HepG2 (cell line): ENCODE data around the gene KRTAP12-1. TPM values are rescaled to one million over a fixed set of nuclear protein-coding genes. Genes with fewer than 3 reads are reported as not detected.

Experiments used
- ATAD3A ChIP-seq: sonication (generic); formaldehyde crosslinking; IDR thresholded peaks from 2 replicates; pipeline ENCODE4 v1.4.0; 2020; ENCODE audit warnings: missing genetic modification reagents
- KDM2A ChIP-seq: sonication (generic); formaldehyde crosslinking; IDR thresholded peaks from 2 replicates; pipeline ENCODE4 v1.4.0; 2020; ENCODE audit warnings: low read depth, missing genetic modification reagents, borderline replicate concordance
- NRL ChIP-seq: sonication (generic); formaldehyde crosslinking; IDR thresholded peaks from 2 replicates; pipeline ENCODE4 v1.5.0; 2020; ENCODE audit warnings: missing genetic modification reagents, mild to moderate bottlenecking, moderate library complexity, borderline replicate concordance
- POLR2G ChIP-seq: fragments of 200-400 bp; formaldehyde crosslinking; IDR thresholded peaks from 2 replicates; pipeline ENCODE4 v1.6.1; 2018; ENCODE audit warnings: mild to moderate bottlenecking, low read depth, low read length, moderate library complexity
- REXO4 ChIP-seq: sonication (generic); formaldehyde crosslinking; IDR thresholded peaks from 2 replicates; pipeline ENCODE4 v1.8.0; 2022; ENCODE audit warnings: missing genetic modification reagents, mild to moderate bottlenecking, borderline replicate concordance
- SP4 ChIP-seq: sonication (generic); formaldehyde crosslinking; IDR thresholded peaks from 2 replicates; pipeline ENCODE4 v1.8.1; 2023; ENCODE audit warnings: mild to moderate bottlenecking, missing genetic modification reagents
- TCF12 ChIP-seq, 2 experiments: fragments of 450-650 bp in 1 of 2; sonication (generic) in 1 of 2; formaldehyde crosslinking in 1 of 2; IDR thresholded peaks; 2 replicates each; pipeline versions ENCODE4 v1.6.1 to v1.8.0; 2017 to 2022; ENCODE audit warnings: antibody characterized with exemption in 1 of 2, mild to moderate bottlenecking in 1 of 2, missing genetic modification reagents in 1 of 2, moderate library complexity in 1 of 2
- TOPORS ChIP-seq: sonication (generic); formaldehyde crosslinking; IDR thresholded peaks from 2 replicates; pipeline ENCODE4 v1.8.0; 2023; ENCODE audit warnings: mild to moderate bottlenecking, missing genetic modification reagents
- ZBTB43 ChIP-seq: sonication (generic); formaldehyde crosslinking; conservative IDR thresholded peaks from 2 replicates; pipeline ENCODE4 v1.4.0; 2020; ENCODE audit warnings: missing genetic modification reagents
- ZFP62 ChIP-seq: sonication (generic); formaldehyde crosslinking; IDR thresholded peaks from 2 replicates; pipeline ENCODE4 v1.4.0; 2020; ENCODE audit warnings: missing genetic modification reagents
- ZNF142 ChIP-seq: sonication (generic); formaldehyde crosslinking; IDR thresholded peaks from 2 replicates; pipeline ENCODE4 v1.4.0; 2020; ENCODE audit warnings: missing genetic modification reagents
- ZNF704 ChIP-seq: sonication (generic); formaldehyde crosslinking; IDR thresholded peaks from 2 replicates; pipeline ENCODE4 v1.8.1; 2023; ENCODE audit warnings: mild to moderate bottlenecking, inconsistent platforms, moderate library complexity, missing genetic modification reagents, borderline replicate concordance
- polyA plus RNA-seq, 8 experiments: library from polyadenylated mRNA; depleted of rRNA in 3 of 8; stranded (reverse) in 7 of 8; unstranded in 1 of 8; fragments of >200 nt; fragmentation: Illumina TruSeq in 4 of 8; extraction: Trizol in 4 of 8; gene quantifications; 2 replicates each; pipeline versions ENCODE4 v1.2.1 to v1.2.3, GENCODE V29; 2011 to 2016; ENCODE audit warnings: low read depth in 4 of 8, missing spikeins in 1 of 8, mixed read lengths in 1 of 8; ENCODE audit not compliant: insufficient read depth in 1 of 8
- total RNA-seq, 5 experiments: library from RNA; depleted of rRNA; stranded (reverse); fragments of >200 nt; fragmentation: Illumina TruSeq; extraction: Trizol; gene quantifications; 2 replicates each; pipeline ENCODE4 v1.2.3, GENCODE V29; 2016; ENCODE audit warnings: low read depth in 1 of 5
- TF ChIP-seq, protein P1 (sequence below): sonication (generic); formaldehyde crosslinking; IDR thresholded peaks from 2 replicates; pipeline ENCODE4 v1.4.0; 2020; ENCODE audit warnings: missing genetic modification reagents, borderline replicate concordance
- TF ChIP-seq, protein P2 (sequence below): sonication (generic); formaldehyde crosslinking; conservative IDR thresholded peaks from 2 replicates; pipeline ENCODE4 v1.8.0; 2022; ENCODE audit warnings: mild to moderate bottlenecking, moderate library complexity, missing genetic modification reagents
- TF ChIP-seq, protein P3 (sequence below): sonication (generic); formaldehyde crosslinking; IDR thresholded peaks from 2 replicates; pipeline ENCODE4 v1.4.0; 2020; ENCODE audit warnings: missing genetic modification reagents

The KRTAP12-1 gene
- total and polyA plus RNA-seq, 2 of the 13 experiments (the other 11 are each of a cell fraction or from before 2014, with no cell fraction given), result not detected

DNA sequence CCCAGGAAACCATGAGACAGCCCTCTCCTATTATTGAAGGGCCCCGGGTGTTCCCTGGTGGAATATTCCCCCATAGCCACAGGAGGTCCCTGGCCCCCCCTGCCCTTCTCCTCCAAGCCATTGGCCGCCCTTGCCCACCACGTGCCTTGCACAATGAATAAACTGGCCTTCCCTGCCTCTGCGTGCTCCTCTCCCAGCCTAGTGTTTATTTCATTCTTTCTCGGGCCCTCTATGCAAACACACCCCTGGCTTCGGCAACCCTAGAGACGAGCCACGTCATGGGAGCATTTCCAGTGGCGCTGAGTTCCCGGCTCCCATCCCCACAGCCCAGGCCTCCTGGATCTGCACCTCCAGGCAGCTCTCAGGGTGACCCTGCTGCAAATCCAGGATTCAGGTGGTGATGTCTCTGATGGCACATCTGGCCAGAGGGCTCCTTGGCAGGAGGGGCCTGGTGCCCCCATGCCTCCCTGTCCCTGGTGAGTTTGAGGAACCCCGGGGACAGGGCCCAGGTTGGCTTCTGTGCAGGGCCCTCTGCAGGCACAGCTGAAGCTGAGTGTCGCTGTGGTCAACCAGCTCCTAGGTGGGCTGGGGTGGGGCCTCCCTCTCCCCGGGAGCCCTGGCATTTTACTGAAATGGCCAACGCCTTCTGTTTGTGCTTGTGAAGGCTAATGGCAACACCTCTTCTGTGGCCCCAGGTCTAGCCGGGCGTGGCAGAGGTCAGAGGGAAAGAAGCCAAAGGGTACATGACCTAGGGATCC is 21.2 kb upstream of the KRTAP12-1 start (continued):
- TF ChIP-seq, protein P1, sequence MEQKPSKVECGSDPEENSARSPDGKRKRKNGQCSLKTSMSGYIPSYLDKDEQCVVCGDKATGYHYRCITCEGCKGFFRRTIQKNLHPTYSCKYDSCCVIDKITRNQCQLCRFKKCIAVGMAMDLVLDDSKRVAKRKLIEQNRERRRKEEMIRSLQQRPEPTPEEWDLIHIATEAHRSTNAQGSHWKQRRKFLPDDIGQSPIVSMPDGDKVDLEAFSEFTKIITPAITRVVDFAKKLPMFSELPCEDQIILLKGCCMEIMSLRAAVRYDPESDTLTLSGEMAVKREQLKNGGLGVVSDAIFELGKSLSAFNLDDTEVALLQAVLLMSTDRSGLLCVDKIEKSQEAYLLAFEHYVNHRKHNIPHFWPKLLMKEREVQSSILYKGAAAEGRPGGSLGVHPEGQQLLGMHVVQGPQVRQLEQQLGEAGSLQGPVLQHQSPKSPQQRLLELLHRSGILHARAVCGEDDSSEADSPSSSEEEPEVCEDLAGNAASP, result no peak
- no peak for TF ChIP-seq POLR2G
- no peak for TF ChIP-seq ZFP62
- peak; percentile 64; the same call in 1 of the 2 replicates for TF ChIP-seq NRL (CRISPR knock-in tag)
- TF ChIP-seq KDM2A (CRISPR knock-in tag), result peak; percentile 42; the same call in 1 of the 2 replicates
- no peak; the same call in 1 of the 2 replicates for TF ChIP-seq REXO4 (CRISPR knock-in tag)
- TF ChIP-seq SP4 (CRISPR knock-in tag), result no peak
- TF ChIP-seq TCF12 (IDR thresholded peaks at IDR 0.05), result no peak
- TF ChIP-seq TCF12 (CRISPR knock-in tag; IDR thresholded peaks at IDR 0.05), result no peak
- no peak for TF ChIP-seq ATAD3A (CRISPR knock-in tag)
- TF ChIP-seq ZNF142 (CRISPR knock-in tag), result no peak
- 0 out of 2 replicates have a peak, but pooled peaks have one; percentile 24 for TF ChIP-seq ZBTB43 (CRISPR knock-in tag)
- TF ChIP-seq, protein P2, sequence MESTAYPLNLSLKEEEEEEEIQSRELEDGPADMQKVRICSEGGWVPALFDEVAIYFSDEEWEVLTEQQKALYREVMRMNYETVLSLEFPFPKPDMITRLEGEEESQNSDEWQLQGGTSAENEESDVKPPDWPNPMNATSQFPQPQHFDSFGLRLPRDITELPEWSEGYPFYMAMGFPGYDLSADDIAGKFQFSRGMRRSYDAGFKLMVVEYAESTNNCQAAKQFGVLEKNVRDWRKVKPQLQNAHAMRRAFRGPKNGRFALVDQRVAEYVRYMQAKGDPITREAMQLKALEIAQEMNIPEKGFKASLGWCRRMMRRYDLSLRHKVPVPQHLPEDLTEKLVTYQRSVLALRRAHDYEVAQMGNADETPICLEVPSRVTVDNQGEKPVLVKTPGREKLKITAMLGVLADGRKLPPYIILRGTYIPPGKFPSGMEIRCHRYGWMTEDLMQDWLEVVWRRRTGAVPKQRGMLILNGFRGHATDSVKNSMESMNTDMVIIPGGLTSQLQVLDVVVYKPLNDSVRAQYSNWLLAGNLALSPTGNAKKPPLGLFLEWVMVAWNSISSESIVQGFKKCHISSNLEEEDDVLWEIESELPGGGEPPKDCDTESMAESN (CRISPR knock-in tag), result no peak
- TF ChIP-seq TOPORS (CRISPR knock-in tag), result no peak
- TF ChIP-seq, protein P3, sequence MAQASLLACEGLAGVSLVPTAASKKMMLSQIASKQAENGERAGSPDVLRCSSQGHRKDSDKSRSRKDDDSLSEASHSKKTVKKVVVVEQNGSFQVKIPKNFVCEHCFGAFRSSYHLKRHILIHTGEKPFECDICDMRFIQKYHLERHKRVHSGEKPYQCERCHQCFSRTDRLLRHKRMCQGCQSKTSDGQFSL, result no peak
- TF ChIP-seq ZNF704, result no peak
